A204.1 (cell line): ENCODE results near the gene TMLHE.
"Not testable (repeated sequence)": the region's sequence is repeated elsewhere in the genome, so short reads cannot be mapped to it uniquely, and the experiment has no call there.

Source experiments
- FAIRE-seq: peaks from 2 replicates; lab custom pipeline; 2012; peaks lifted over from hg19 to GRCh38; lab: Jason Lieb, UNC

TMLHE gene

GRCh38 chrX:155495134-155495533, 117.6 kb downstream of the TMLHE start:
- not testable (repeated sequence) for FAIRE-seq

- FAIRE-seq = not testable (repeated sequence)
These were observed 121.3 kb downstream of the TMLHE start for GRCh38 chrX:155491421-155491820.

GRCh38 chrX:155477136-155477535, 135.6 kb downstream of the TMLHE start:
- FAIRE-seq = not testable (repeated sequence)

- FAIRE-seq = not testable (repeated sequence)
These were observed 146.3 kb downstream of the TMLHE start for GRCh38 chrX:155466269-155466938.

GRCh38 chrX:155460501-155460900, 152.3 kb downstream of the TMLHE start:
- not testable (repeated sequence) for FAIRE-seq

GRCh38 chrX:155458471-155458870, 154.3 kb downstream of the TMLHE start, which contains the start of gene F8A3:
Gene F8A3, minus strand, starts transcription at chrX:155458620. Its CDS starts 20 bp downstream, at chrX:155458600.
- FAIRE-seq = not testable (repeated sequence)

GRCh38 chrX:155457761-155458447, 154.8 kb downstream of the TMLHE start:
- FAIRE-seq = not testable (repeated sequence)

GRCh38 chrX:155441097-155441496, 171.7 kb downstream of the TMLHE start:
- no peak for FAIRE-seq
